Nasal cavity respiratory epithelium epithelial cell of viscerocranial mucosa (primary cell): ENCODE results near the gene E2F7. TPM values are rescaled to one million over a fixed set of nuclear protein-coding genes. Genes with fewer than 3 reads are reported as not detected.

Experiments used
- total RNA-seq: library from RNA; depleted of rRNA; stranded (reverse); fragments of >200 nt; gene quantifications from 2 replicates; pipeline ENCODE4 v1.2.3, GENCODE V29; 2014

E2F7 gene
- total RNA-seq: 9.4 and 12.3 TPM in 2 replicates

GRCh38 chr12:77065361-77066204 lies at the start of gene E2F7:
Gene E2F7, minus strand, starts transcription at chr12:77065569. Its CDS starts 934 bp downstream, at chr12:77064635.

Other genes with a start within 250 kb of the E2F7 start
- gene CSRP2, start 186.6 kb downstream of the E2F7 start, total RNA-seq: 28.4 and 32.7 TPM in 2 replicates